OCI-LY7 (cell line): ENCODE results near the gene APOH. TPM values are rescaled to one million over a fixed set of nuclear protein-coding genes. Genes with fewer than 3 reads are reported as not detected.

Experiments
- BruUV-seq: library from RNA; stranded (reverse); fragments of 400-500 nt; replicated peaks from 2 replicates; lab custom pipeline; 2021; lab: Mats Ljungman, UMichigan
- CTCF ChIA-PET: fragments of 300-600 bp; sonication (Branson Sonifier 250); formaldehyde crosslinking; loops from one replicate; lab custom pipeline; 2022; ENCODE audit warnings: antibody characterized with exemption; ENCODE audit not compliant: unreplicated experiment; lab: Charles Lee
- POLR2A ChIA-PET: fragments of 300-600 bp; sonication (Branson Sonifier 250); formaldehyde crosslinking; loops from one replicate; lab custom pipeline; 2022; ENCODE audit warnings: antibody characterized with exemption; lab: Charles Lee
- DNase-seq: peaks from one replicate; pipeline ENCODE4 v3.0.0-alpha.2; 2015; ENCODE audit warnings: low spot score
- H2AFZ ChIP-seq: fragments of 200-600 bp; sonication (generic), shearing (Covaris generic); 2 replicates; pipeline ENCODE4 v1.6.1; 2014; ENCODE audit warnings: mild to moderate bottlenecking, antibody characterized with exemption, low read length, moderate library complexity
- H3K27ac ChIP-seq: fragments of 200-600 bp; sonication (generic); 2 replicates; pipeline ENCODE4 v1.5.1; 2014; ENCODE audit warnings: mixed run types, low read depth, mild to moderate bottlenecking, moderate library complexity, low read length, inconsistent platforms; ENCODE audit not compliant: poor library complexity, severe bottlenecking
- H3K36me3 ChIP-seq: fragments of 200-600 bp; sonication (generic); 2 replicates; pipeline ENCODE4 v1.6.1; 2014; ENCODE audit warnings: mild to moderate bottlenecking, antibody characterized with exemption, low read length, moderate library complexity, mixed read lengths; ENCODE audit not compliant: insufficient read depth
- H3K4me1 ChIP-seq: fragments of 200-600 bp; sonication (generic); 2 replicates; pipeline ENCODE4 v1.5.1; 2014; ENCODE audit warnings: mild to moderate bottlenecking, low read length; ENCODE audit not compliant: insufficient read depth, poor library complexity, severe bottlenecking
- H3K4me2 ChIP-seq: fragments of 200-600 bp; sonication (generic); 2 replicates; pipeline ENCODE4 v1.6.1; 2014; ENCODE audit warnings: mild to moderate bottlenecking, low read length
- H3K4me3 ChIP-seq: fragments of 200-600 bp; sonication (generic); 2 replicates; pipeline ENCODE4 v1.5.1; 2014; ENCODE audit warnings: mild to moderate bottlenecking, low read depth, low read length; ENCODE audit not compliant: poor library complexity, severe bottlenecking
- H3K79me2 ChIP-seq: fragments of 200-600 bp; sonication (generic); 2 replicates; pipeline ENCODE4 v1.6.1; 2016; ENCODE audit warnings: low read depth, mild to moderate bottlenecking, low read length, moderate library complexity, mixed read lengths; ENCODE audit not compliant: insufficient read depth
- H3K9me2 ChIP-seq: fragments of 200-600 bp; sonication (generic); 2 replicates; pipeline ENCODE4 v1.6.1; 2016; ENCODE audit warnings: mild to moderate bottlenecking, low read length, mixed read lengths; ENCODE audit not compliant: insufficient read depth
- H3K9me3 ChIP-seq: fragments of 200-600 bp; sonication (generic); 2 replicates; pipeline ENCODE4 v1.6.1; 2014; ENCODE audit warnings: mild to moderate bottlenecking, mixed run types, low read length, mixed read lengths
- H4K20me1 ChIP-seq: fragments of 200-600 bp; sonication (generic); 2 replicates; pipeline ENCODE4 v1.6.1; 2014; ENCODE audit warnings: mild to moderate bottlenecking, antibody characterized with exemption, low read length, moderate library complexity, mixed read lengths; ENCODE audit not compliant: insufficient read depth
- CTCF ChIP-seq: fragments of 200-600 bp; sonication (generic); conservative IDR thresholded peaks from 2 replicates; pipeline ENCODE4 v1.5.1; 2014; ENCODE audit warnings: mild to moderate bottlenecking, antibody characterized with exemption, low read length, moderate library complexity, mixed read lengths
- EZH2phosphoT487 ChIP-seq: fragments of 200-600 bp; sonication (generic); IDR thresholded peaks from 2 replicates; pipeline ENCODE4 v1.6.1; 2018; ENCODE audit warnings: low read depth, borderline replicate concordance, mild to moderate bottlenecking, mixed run types, antibody characterized with exemption, low read length, moderate library complexity, mixed read lengths
- intact Hi-C: fragments of 100-400 bp; cut with micrococcal nuclease; formaldehyde crosslinking; loops from one replicate; pipeline ENCODE4 v1.10.0; 2022; ENCODE audit not compliant: unreplicated experiment
- total RNA-seq, 2 experiments: library from RNA; depleted of rRNA in 1 of 2; stranded (reverse); fragments of >200 nt in 1 of 2; shearing (Covaris generic) in 1 of 2; gene quantifications; 2 replicates each; pipeline ENCODE4 v1.2.3, GENCODE V29; 2014 to 2022

APOH gene
- total RNA-seq, 2 experiments from 2014 or later, result not detected

GRCh38 chr17:66185862-66186261 is 43.4 kb downstream of the APOH start:
- H3K4me2 ChIP-seq, result no peak overlapping the region
- intact Hi-C loops, result no loop called here
- H2AFZ ChIP-seq, result no peak overlapping the region
- no TSS peak for BruUV-seq
- H3K4me3 ChIP-seq, result no peak overlapping the region
- ChIA-PET CTCF (no interaction called here), POLR2A (interaction anchor here (0.6 kb wide), 1 partner anchor 50 kb away, joined by 5 read pairs; no protein-coding TSS in a partner anchor)
- H4K20me1 ChIP-seq, result no peaks in the 10 kb centered on the region
- no peaks in the 10 kb centered on the region for H3K9me2 ChIP-seq
- H3K27ac ChIP-seq, result no peak overlapping the region
- H3K79me2 ChIP-seq, result 0 out of 2 replicates have a peak, but pooled peaks cover 3% of the 10 kb centered on the region
- no peak for TF ChIP-seq EZH2phosphoT487
- TF ChIP-seq CTCF, result no peak
- H3K4me1 ChIP-seq, result peaks cover 16% of the 10 kb centered on the region
- no peak for DNase-seq
- peaks cover 8% of the 10 kb centered on the region; the same call in 1 of the 2 replicates for H3K36me3 ChIP-seq
- no peaks in the 10 kb centered on the region for H3K9me3 ChIP-seq

- TF ChIP-seq CTCF (no peak), EZH2phosphoT487 (no peak)
- intact Hi-C loops, result no loop called here
- Histone ChIP-seq H3K79me2 (no peaks in the 10 kb centered on the region), H4K20me1 (no peaks in the 10 kb centered on the region), H3K4me3 (no peak overlapping the region), H3K9me2 (no peaks in the 10 kb centered on the region), H3K27ac (no peak overlapping the region), H3K36me3 (peaks cover 8% of the 10 kb centered on the region; the same call in 1 of the 2 replicates), H3K9me3 (no peaks in the 10 kb centered on the region), H2AFZ (no peak overlapping the region), H3K4me2 (no peak overlapping the region), H3K4me1 (peaks cover 9% of the 10 kb centered on the region)
- DNase-seq, result no peak
- POLR2A ChIA-PET, result interaction anchor here (0.5 kb wide), 1 partner anchor 12 kb away, joined by 3 read pairs; no protein-coding TSS in a partner anchor
- no TSS peak for BruUV-seq
- CTCF ChIA-PET, result no interaction called here
These were observed 44.8 kb downstream of the APOH start for GRCh38 chr17:66184392-66184791.

DNA sequence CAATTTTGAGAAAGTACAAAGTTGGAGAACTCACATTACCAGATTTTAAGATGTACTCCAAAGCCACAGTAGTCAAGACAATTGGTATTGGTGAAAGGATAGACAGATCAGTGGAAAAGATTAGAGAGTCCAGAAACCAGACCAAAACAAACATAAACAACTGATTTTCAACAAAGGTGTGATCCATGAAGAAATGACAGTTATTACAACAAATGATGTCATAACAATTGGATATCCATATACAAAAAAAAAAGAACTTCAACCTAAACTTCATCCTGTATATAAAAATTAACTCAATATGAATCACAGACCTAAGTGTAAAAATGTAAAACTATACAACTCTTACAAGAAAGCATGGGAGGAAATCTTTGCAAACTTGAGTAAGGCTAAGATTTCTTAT is 45.7 kb downstream of the APOH start:
- CTCF ChIA-PET, result no interaction called here
- no peaks in the 10 kb centered on the region for H4K20me1 ChIP-seq
- BruUV-seq, result no TSS peak
- no peaks in the 10 kb centered on the region for H3K79me2 ChIP-seq
- TF ChIP-seq EZH2phosphoT487, result no peak
- TF ChIP-seq CTCF, result no peak
- H3K9me3 ChIP-seq, result no peaks in the 10 kb centered on the region
- no peak overlapping the region for H3K4me3 ChIP-seq
- H3K9me2 ChIP-seq, result no peaks in the 10 kb centered on the region
- peaks cover 6% of the 10 kb centered on the region for H3K4me1 ChIP-seq
- H3K27ac ChIP-seq, result no peak overlapping the region
- H3K36me3 ChIP-seq, result peaks cover 8% of the 10 kb centered on the region; the same call in 1 of the 2 replicates
- POLR2A ChIA-PET, result interaction anchor here (1.2 kb wide), 1 partner anchor 10 kb away, joined by 4 read pairs; no protein-coding TSS in a partner anchor
- no peak overlapping the region for H2AFZ ChIP-seq
- no peak for DNase-seq
- H3K4me2 ChIP-seq, result no peak overlapping the region
- intact Hi-C loops, result no loop called here
